GM23248 (cell line): ENCODE results near the gene INTS6L.

Experiments
- EZH2 ChIP-seq: fragments of 200-600 bp; sonication (generic); IDR thresholded peaks from 2 replicates; pipeline ENCODE4 v1.6.1; 2018; ENCODE audit warnings: antibody characterized with exemption, mild to moderate bottlenecking; ENCODE audit not compliant: insufficient read depth, poor library complexity, severe bottlenecking
- EZH2phosphoT487 ChIP-seq: fragments of 200-600 bp; sonication (generic); IDR thresholded peaks from 2 replicates; pipeline ENCODE4 v1.6.1; 2018; ENCODE audit warnings: antibody characterized with exemption, moderate library complexity, mild to moderate bottlenecking, low read depth; ENCODE audit not compliant: insufficient read depth

- TF ChIP-seq EZH2phosphoT487: no peak
- TF ChIP-seq EZH2: no peak
These were observed 44.1 kb upstream of the INTS6L start for GRCh38 chrX:135476378-135476777.
